ENCODE measurements around the gene SDC4. TPM values are rescaled to one million over a fixed set of nuclear protein-coding genes. Genes with fewer than 3 reads are reported as not detected.

Gene SDC4
- total and polyA plus RNA-seq, 9 of the 15 experiments (the other 6 are each of a cell fraction or from before 2014, with no cell fraction given), result 2.1 to 10.7 (median 6.3) TPM

DNA sequence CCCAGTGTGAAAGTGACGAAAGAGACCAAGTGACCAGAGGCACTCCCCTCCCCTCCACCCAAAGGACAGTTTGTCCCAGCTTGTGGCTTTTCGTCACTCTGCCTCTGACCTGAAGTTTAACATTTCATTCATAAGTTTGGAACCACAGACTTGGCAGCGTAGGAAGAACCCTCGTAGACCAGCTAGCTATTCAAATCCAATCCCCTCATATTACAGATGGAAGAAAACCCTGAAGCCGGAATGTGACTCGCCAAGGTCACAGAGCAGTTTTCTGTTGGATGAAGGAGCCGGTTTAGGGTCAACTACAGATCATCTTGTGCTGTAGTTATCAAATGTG is 10.8 kb upstream of the SDC4 start:
- Histone ChIP-seq H3K4me2 (ENCODE audit: insufficient read depth, low read length) (no peak overlapping the region), H3K36me3 (ENCODE audit: control insufficient read depth, insufficient read depth, low read length) (no peaks in the 10 kb centered on the region), H4K20me1 (replicated peaks; ENCODE audit: control insufficient read depth, insufficient read depth, low read length) (no peaks in the 10 kb centered on the region), H2AFZ (ENCODE audit: low read depth, low read length) (peak overlapping the region; percentile 96), H3K9ac (ENCODE audit: insufficient read depth in 1 of 2, low read depth in 2 of 2, low read length in 2 of 2) (no peak overlapping the region), H3K9me1 (ENCODE audit: control insufficient read depth, insufficient read depth, low read length) (no peaks in the 10 kb centered on the region), H3K79me2 (ENCODE audit: control insufficient read depth, insufficient read depth, low read length) (peaks cover 8% of the 10 kb centered on the region), H3K9me3 (replicated peaks; ENCODE audit: control insufficient read depth, insufficient read depth, low read depth, low read length) (no peaks in the 10 kb centered on the region), H3K4me3 (no peak overlapping the region), H3K27ac (ENCODE audit: extremely low read depth, low read depth, low read length) (no peak overlapping the region; the same call in 2 of the 3 replicates), H3K4me1 (replicated peaks in 1 of 2; ENCODE audit: control insufficient read depth in 2 of 2, insufficient read depth in 2 of 2, low read length in 2 of 2) (peaks cover 7 to 29% of the 10 kb centered on the region in 2 experiments), H3K27me3 (ENCODE audit: control insufficient read depth in 2 of 2, insufficient read depth in 2 of 2, low read length in 2 of 2) (no peaks in the 10 kb centered on the region)
- ATAC-seq (no peak), DNase-seq (ENCODE audit: extremely low read depth in 1 of 4, low spot score in 3 of 4) (no peak), FAIRE-seq (no peak)
- WGBS (ENCODE audit: insufficient coverage, low coverage, missing lambda C conversion rate), result 73% methylated on average over 7 of the region's 7 CpGs
- POLR2A ChIA-PET, result interaction anchor here (0.6 to 3.1 kb wide), 4 partner anchors 12 to 258 kb away, joined by 3 to 14 read pairs (median 6); no protein-coding TSS in a partner anchor
- TF ChIP-seq SAFB (IDR thresholded peaks at IDR 0.05; ENCODE audit: borderline replicate concordance, low read depth, low read length), result no peak
- TF ChIP-seq, protein P1, sequence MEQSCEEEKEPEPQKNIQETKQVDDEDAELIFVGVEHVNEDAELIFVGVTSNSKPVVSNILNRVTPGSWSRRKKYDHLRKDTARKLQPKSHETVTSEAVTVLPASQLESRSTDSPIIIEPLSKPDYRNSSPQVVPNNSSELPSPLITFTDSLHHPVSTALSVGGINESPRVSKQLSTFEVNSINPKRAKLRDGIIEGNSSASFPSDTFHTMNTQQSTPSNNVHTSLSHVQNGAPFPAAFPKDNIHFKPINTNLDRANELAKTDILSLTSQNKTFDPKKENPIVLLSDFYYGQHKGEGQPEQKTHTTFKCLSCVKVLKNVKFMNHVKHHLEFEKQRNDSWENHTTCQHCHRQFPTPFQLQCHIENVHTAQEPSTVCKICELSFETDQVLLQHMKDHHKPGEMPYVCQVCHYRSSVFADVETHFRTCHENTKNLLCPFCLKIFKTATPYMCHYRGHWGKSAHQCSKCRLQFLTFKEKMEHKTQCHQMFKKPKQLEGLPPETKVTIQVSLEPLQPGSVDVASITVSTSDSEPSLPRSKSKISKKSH (CRISPR knock-in tag; IDR thresholded peaks at IDR 0.05), result no peak
- no peak for TF ChIP-seq ZKSCAN3 (CRISPR knock-in tag; IDR thresholded peaks at IDR 0.05)
- TF ChIP-seq GATAD2B (IDR thresholded peaks at IDR 0.05; ENCODE audit: borderline replicate concordance), result no peak
- no peak for TF ChIP-seq SOX6 (IDR thresholded peaks at IDR 0.05)
- TF ChIP-seq ZNF197 (CRISPR knock-in tag; IDR thresholded peaks at IDR 0.05; ENCODE audit: low read depth), result no peak
- TF ChIP-seq NFIX (CRISPR knock-in tag; IDR thresholded peaks at IDR 0.05; ENCODE audit: low read depth), result no peak
- TF ChIP-seq ZFP36 (IDR thresholded peaks at IDR 0.05; ENCODE audit: low read depth, low read length, partially characterized antibody), result no peak
- TF ChIP-seq CBFA2T2 (conservative IDR thresholded peaks at IDR 0.05), result no peak
- TF ChIP-seq HOXB6 (CRISPR knock-in tag; IDR thresholded peaks at IDR 0.05; ENCODE audit: borderline replicate concordance), result no peak
- no peak for TF ChIP-seq ZFP30 (CRISPR knock-in tag; IDR thresholded peaks at IDR 0.05; ENCODE audit: borderline replicate concordance)
- no peak for TF ChIP-seq OTX1 (CRISPR knock-in tag; IDR thresholded peaks at IDR 0.05)
- TF ChIP-seq SETDB1 (IDR thresholded peaks at IDR 0.05; ENCODE audit: low read length), result no peak
- TF ChIP-seq, protein P2, sequence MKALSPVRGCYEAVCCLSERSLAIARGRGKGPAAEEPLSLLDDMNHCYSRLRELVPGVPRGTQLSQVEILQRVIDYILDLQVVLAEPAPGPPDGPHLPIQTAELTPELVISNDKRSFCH (CRISPR knock-in tag; IDR thresholded peaks at IDR 0.05), result no peak
- TF ChIP-seq, protein P2 (tag; IDR thresholded peaks at IDR 0.05), result no peak
- TF ChIP-seq MAFF (IDR thresholded peaks at IDR 0.05; ENCODE audit: low read length), result no peak
- TF ChIP-seq, protein P3, sequence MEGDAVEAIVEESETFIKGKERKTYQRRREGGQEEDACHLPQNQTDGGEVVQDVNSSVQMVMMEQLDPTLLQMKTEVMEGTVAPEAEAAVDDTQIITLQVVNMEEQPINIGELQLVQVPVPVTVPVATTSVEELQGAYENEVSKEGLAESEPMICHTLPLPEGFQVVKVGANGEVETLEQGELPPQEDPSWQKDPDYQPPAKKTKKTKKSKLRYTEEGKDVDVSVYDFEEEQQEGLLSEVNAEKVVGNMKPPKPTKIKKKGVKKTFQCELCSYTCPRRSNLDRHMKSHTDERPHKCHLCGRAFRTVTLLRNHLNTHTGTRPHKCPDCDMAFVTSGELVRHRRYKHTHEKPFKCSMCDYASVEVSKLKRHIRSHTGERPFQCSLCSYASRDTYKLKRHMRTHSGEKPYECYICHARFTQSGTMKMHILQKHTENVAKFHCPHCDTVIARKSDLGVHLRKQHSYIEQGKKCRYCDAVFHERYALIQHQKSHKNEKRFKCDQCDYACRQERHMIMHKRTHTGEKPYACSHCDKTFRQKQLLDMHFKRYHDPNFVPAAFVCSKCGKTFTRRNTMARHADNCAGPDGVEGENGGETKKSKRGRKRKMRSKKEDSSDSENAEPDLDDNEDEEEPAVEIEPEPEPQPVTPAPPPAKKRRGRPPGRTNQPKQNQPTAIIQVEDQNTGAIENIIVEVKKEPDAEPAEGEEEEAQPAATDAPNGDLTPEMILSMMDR (IDR thresholded peaks at IDR 0.05 in 2 of 3, conservative IDR thresholded peaks at IDR 0.05 in 1 of 3; ENCODE audit: insufficient read depth in 2 of 3, low read depth in 1 of 3, low read length in 3 of 3), result no peak
- TF ChIP-seq ZNF707 (CRISPR knock-in tag; conservative IDR thresholded peaks at IDR 0.05), result no peak
- TF ChIP-seq ELF2 (CRISPR knock-in tag; IDR thresholded peaks at IDR 0.05), result no peak
- BruUV-seq (replicated peaks), result no TSS peak
- in situ Hi-C loops (cut with MboI) (no loop called here), intact Hi-C loops (cut with micrococcal nuclease) (no loop called here)
- CTCF ChIA-PET (ENCODE audit: low intra/inter-chr PET ratio), result no interaction called here

Data from K562 (cell line).